Measurements from ENCODE around the gene SURF4. TPM values are rescaled to one million over a fixed set of nuclear protein-coding genes. Genes with fewer than 3 reads are reported as not detected.

Gene SURF4
- total RNA-seq, 1 donor from 2014 or later, result 126 TPM

DNA sequence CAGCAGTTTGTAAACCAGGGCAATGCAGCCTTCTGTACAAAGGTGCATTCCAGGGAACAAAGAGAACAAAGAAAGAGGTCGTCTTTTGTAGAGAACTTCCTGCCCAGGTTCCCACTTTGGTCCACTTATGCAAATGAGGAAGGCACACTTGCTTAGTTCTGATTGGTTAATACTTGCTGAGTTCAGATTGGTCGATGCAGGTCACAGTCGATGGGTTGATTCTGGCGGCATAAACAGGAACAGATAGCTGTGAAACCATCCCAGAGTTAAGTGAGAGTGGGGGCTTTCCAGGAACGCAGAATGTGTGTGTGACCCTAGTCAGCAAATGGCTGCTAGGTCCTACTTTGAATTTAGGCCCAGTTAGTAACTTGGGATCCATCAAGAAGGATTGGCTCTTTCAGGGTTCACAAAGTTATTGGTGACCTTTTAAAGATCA, 44.5 kb upstream of the SURF4 start:
- DNase-seq (no peak), ATAC-seq (no peak)
- H3K4me1 ChIP-seq, result peaks cover 24% of the 10 kb centered on the region
- H3K9me3 ChIP-seq, result no peaks in the 10 kb centered on the region
- no peak overlapping the region for H3K27ac ChIP-seq
- H3K4me3 ChIP-seq, result no peak overlapping the region
- H3K36me3 ChIP-seq, result peaks cover 8% of the 10 kb centered on the region
- TF ChIP-seq, protein P1, sequence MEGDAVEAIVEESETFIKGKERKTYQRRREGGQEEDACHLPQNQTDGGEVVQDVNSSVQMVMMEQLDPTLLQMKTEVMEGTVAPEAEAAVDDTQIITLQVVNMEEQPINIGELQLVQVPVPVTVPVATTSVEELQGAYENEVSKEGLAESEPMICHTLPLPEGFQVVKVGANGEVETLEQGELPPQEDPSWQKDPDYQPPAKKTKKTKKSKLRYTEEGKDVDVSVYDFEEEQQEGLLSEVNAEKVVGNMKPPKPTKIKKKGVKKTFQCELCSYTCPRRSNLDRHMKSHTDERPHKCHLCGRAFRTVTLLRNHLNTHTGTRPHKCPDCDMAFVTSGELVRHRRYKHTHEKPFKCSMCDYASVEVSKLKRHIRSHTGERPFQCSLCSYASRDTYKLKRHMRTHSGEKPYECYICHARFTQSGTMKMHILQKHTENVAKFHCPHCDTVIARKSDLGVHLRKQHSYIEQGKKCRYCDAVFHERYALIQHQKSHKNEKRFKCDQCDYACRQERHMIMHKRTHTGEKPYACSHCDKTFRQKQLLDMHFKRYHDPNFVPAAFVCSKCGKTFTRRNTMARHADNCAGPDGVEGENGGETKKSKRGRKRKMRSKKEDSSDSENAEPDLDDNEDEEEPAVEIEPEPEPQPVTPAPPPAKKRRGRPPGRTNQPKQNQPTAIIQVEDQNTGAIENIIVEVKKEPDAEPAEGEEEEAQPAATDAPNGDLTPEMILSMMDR (IDR thresholded peaks at IDR 0.05), result no peak
- intact Hi-C loops (cut with DNase I), result no loop called here
- peaks cover 3% of the 10 kb centered on the region for H3K27me3 ChIP-seq (ENCODE audit: low read depth)

DNA sequence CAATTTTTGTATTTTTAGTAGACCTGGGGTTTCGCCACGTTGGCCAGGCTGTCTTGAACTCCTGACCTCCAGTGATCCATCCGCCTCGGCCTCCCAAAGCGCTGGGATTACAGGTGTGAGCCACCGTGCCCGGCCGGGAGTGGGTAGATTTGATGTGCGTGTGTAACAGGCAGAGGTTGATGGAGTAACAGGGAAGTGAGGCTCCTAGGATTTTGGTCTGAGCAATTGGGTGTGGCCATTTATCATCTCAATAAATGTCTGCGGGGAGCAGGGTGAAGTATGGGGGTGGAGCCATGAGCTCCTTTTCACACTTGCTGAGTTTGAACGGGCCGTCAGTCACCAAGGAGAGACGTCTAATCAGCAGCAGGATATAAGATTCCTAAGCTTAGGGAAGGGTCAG, 43.1 kb upstream of the SURF4 start:
- TF ChIP-seq, protein P1 (IDR thresholded peaks at IDR 0.05), result no peak
- no peaks in the 10 kb centered on the region for H3K27me3 ChIP-seq (ENCODE audit: low read depth)
- ATAC-seq (no peak), DNase-seq (no peak)
- peaks cover 20% of the 10 kb centered on the region for H3K36me3 ChIP-seq
- peaks cover 25% of the 10 kb centered on the region for H3K4me1 ChIP-seq
- H3K27ac ChIP-seq, result no peak overlapping the region
- intact Hi-C loops (cut with DNase I), result no loop called here
- no peak overlapping the region for H3K4me3 ChIP-seq
- no peaks in the 10 kb centered on the region for H3K9me3 ChIP-seq

DNA sequence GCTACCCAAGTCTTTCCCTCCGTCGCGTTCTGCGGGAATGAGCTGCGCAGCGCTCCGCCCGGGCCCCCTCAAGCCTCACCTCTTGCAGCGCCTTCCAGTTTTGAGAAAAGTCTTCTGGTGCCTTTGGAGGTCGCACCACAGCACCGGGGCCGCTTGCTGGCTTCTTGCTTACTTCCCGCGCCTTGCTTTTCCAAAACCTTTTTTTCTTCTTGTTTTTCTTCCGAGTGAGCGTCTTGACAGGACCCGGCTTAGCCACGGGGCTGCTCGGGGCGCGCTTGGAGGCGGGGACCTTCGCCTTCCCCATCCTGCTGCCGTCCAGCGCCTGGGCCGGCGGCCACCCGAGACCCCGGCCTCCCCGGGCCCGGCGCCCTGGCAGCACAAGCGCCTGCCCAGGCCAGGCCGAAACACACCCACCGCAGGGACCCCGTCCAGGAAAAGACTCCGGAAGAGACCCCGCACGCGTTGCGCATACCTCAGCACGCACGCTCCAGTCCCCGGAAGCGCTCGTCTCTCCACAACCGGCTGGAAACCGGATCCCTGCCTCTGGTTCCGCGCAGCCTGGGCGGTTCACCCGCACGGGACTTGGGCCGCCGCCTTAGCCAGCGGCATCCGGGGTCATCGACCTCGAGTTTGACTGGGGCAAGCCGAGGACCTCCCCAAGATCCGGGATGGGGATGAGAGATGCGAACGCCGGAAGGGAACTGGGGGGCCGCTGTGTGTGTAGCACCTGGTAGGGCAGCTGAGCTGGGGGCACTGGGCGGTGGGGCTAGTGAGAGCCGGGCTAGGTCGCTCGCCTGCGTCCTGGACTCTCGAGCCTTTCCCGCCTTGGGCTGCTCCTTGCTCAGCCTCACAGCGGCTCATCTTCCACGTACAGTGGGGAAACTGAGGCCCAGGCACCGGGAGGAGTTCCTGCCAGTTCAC, 41.9 kb upstream of the SURF4 start, which contains the start of gene REXO4:
REXO4 (minus strand) TSS at position 470 of the 921 bp plus-strand sequence; CDS start at position 304, 166 bp downstream.
- peak; percentile 85 for DNase-seq
- Histone ChIP-seq H3K4me3 (peak within 1 kb of the TSS; percentile 84), H3K9me3 (no peaks in the 10 kb centered on the region), H3K36me3 (peaks cover 32% of the 10 kb centered on the region), H3K27me3 (ENCODE audit: low read depth) (no peaks in the 10 kb centered on the region), H3K4me1 (peaks cover 25% of the 10 kb centered on the region), H3K27ac (peak within 1 kb of the TSS; percentile 89)
- ATAC-seq, result peak; percentile 95 to 98
- TF ChIP-seq, protein P1 (IDR thresholded peaks at IDR 0.05), result no peak
- intact Hi-C loops (cut with DNase I), result no loop called here

DNA sequence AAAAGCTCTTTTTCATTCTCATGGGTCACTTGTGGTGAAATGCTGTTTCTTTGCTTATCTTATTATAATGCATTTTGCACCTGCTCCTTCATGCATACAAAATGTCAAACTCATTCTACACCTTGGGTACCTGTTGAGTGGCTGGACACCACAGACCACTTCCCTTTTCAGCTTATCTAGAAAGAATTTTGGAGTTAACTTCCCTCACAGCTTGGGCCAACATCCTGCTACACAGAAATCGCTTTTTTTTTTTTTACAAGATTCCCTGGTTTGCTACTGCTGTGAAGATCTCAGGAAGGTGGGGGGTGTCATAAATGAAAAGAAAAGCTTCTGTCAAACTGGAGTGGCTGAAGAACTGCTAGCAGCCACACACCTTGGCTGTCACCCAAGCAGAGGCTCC, 39.3 kb upstream of the SURF4 start:
- Histone ChIP-seq H3K9me3 (no peaks in the 10 kb centered on the region), H3K4me3 (no peak overlapping the region), H3K36me3 (peaks cover 59% of the 10 kb centered on the region), H3K27ac (no peak overlapping the region), H3K4me1 (peaks cover 25% of the 10 kb centered on the region), H3K27me3 (ENCODE audit: low read depth) (no peaks in the 10 kb centered on the region)
- DNase-seq, result no peak
- ATAC-seq, result no peak
- TF ChIP-seq, protein P1 (IDR thresholded peaks at IDR 0.05), result no peak
- intact Hi-C loops (cut with DNase I), result no loop called here

DNA sequence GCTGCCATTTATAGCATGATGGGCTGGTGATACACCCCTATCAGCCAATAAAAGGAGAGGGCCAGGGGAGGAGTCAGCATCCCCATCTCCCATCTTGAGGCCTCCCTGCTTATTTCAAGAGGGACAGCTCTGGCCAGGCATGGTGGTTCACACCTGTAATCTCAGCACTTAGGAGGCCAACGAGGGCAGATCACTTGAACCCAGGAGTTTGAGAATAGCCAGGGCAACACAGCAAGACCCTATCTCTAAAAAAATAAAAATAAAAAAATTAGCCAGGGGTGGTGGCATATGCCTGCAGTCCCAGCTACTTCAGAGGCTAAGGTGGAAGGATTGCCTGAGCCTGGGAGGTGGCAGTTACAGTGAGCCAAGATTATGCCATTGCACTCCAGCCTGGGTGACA, 32.2 kb upstream of the SURF4 start:
- no peaks in the 10 kb centered on the region for H3K27me3 ChIP-seq (ENCODE audit: low read depth)
- ATAC-seq (no peak), DNase-seq (no peak)
- intact Hi-C loops (cut with DNase I), result no loop called here
- H3K36me3 ChIP-seq, result peaks cover 86% of the 10 kb centered on the region
- no peak overlapping the region for H3K27ac ChIP-seq
- no peaks in the 10 kb centered on the region for H3K4me1 ChIP-seq
- TF ChIP-seq, protein P1 (IDR thresholded peaks at IDR 0.05), result no peak
- no peak overlapping the region for H3K4me3 ChIP-seq
- H3K9me3 ChIP-seq, result no peaks in the 10 kb centered on the region

Measured in lower lobe of right lung (tissue), 2 donors.